Right lobe of liver (tissue), 4 donors: Measurements from ENCODE around the gene KCNN3.

Experiments
- CTCF ChIP-seq, 4 donors: fragments of 200-600 bp in 3 of 4; fragments of 450-650 bp in 1 of 4; IDR thresholded peaks; one replicate each; pipeline versions ENCODE4 v1.5.1 to v1.8.0; 2016 to 2022; ENCODE audit warnings: antibody characterized with exemption in 4 of 4, mild to moderate bottlenecking in 2 of 4
- POLR2A ChIP-seq: fragments of 450-650 bp; IDR thresholded peaks from one replicate; pipeline ENCODE4 v1.6.1; 2017; ENCODE audit warnings: antibody characterized with exemption, mild to moderate bottlenecking
- donor health status: DM: no; HTN: no; CAD: no.
- donor health status: DM: no; HTN: no; CAD: no.
- donor health status: DM: no; HTN: yes; CAD: no.

GRCh38 chr1:154706851-154707250 is 163.2 kb downstream of the KCNN3 start:
- no peak for TF ChIP-seq CTCF (IDR thresholded peaks at IDR 0.05)
- TF ChIP-seq POLR2A: no peak
